ENCODE measurements around the gene DLX3. TPM values are rescaled to one million over a fixed set of nuclear protein-coding genes. Genes with fewer than 3 reads are reported as not detected.

Gene DLX3
- total and polyA plus RNA-seq, 4 donors: 0.17 to 1.3 (median 0.64) TPM

DNA sequence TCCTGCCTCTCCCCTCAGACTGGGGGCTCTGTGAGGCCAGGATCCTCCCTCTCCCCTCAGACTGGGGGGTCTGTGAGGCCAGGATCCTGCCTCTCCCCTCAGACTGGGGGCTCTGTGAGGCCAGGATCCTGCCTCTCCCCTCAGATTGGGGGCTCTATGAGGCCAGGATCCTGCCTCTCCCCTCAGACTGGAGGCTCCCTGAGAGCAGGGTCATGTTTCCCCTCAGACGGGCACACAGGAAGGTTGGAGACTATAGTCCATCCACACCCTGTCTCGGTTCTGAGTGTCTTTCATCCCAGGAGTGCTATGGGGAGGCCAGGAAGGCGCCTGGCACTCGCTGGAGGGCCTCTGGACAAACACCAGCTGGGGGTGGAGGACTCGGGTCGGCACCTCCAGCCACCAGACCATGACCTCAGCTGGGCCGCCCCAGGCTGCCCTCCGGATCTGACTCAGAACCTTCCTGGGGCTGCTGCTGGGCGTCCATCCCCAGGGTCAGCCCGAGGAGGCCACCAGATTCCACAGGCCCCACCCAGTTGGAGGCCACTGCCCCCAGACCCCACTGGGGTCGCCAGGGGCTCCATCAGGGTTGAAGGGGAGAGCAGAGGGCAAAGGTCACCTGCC, 48.0 kb downstream of the DLX3 start:
- H3K4me1 ChIP-seq (ENCODE audit: control insufficient read depth in 5 of 5, insufficient read depth in 5 of 5, low read length in 5 of 5): no peaks in the 10 kb centered on the region
- peaks cover 0 to 11% (median 8%) of the 10 kb centered on the region in 3 donors for H3K27me3 ChIP-seq (ENCODE audit: control insufficient read depth in 3 of 3, insufficient read depth in 3 of 3, low read length in 2 of 3)
- no peak for ATAC-seq (ENCODE audit: insufficient read depth, low FRiP score)
- no peak overlapping the region for H3K4me3 ChIP-seq
- no peak overlapping the region for H3K27ac ChIP-seq (ENCODE audit: low read depth in 1 of 2, low read length in 1 of 2)
- 82 to 91% methylated on average over 9 to 11 of the region's 11 CpGs for WGBS, 2 donors
- TF ChIP-seq CTCF (IDR thresholded peaks at IDR 0.05; ENCODE audit: control extremely low read depth, extremely low read depth): no peak
- peaks cover 0 to 2% (median 0%) of the 10 kb centered on the region in 4 donors for H3K9me3 ChIP-seq (ENCODE audit: control insufficient read depth in 4 of 4, insufficient read depth in 3 of 4, low read length in 3 of 4)
- no peak for DNase-seq
- H3K36me3 ChIP-seq (ENCODE audit: control insufficient read depth in 4 of 4, insufficient read depth in 4 of 4, low read length in 4 of 4): no peaks in the 10 kb centered on the region
- H3K9ac ChIP-seq (ENCODE audit: insufficient read depth in 1 of 2, low read length in 2 of 2): no peak overlapping the region

DNA sequence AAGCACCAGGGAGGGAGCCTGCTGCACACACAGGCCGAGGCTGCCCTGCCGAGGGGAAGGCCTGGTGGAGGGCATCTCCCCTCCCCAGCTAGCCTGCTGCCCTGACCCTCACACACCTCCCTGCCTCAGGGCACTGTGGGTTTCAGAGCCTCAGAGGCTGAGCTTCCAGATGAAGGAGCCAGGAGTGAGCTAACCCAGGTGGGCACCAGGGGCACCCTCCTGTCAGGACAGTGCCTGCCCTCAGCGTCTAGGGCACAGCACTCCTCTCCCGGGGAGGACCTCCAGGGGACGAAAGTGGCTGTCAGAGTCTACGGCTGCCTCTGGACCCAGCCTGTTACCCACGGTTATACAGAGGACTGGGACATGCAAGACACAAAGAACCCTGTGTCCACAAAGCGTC, 48.8 kb downstream of the DLX3 start:
- H3K9me3 ChIP-seq (ENCODE audit: control insufficient read depth in 4 of 4, insufficient read depth in 3 of 4, low read length in 3 of 4): peaks cover 0 to 2% (median 0%) of the 10 kb centered on the region in 4 donors
- no peaks in the 10 kb centered on the region for H3K36me3 ChIP-seq (ENCODE audit: control insufficient read depth in 4 of 4, insufficient read depth in 4 of 4, low read length in 4 of 4)
- no peak overlapping the region for H3K9ac ChIP-seq (ENCODE audit: insufficient read depth in 1 of 2, low read length in 2 of 2)
- no peak overlapping the region for H3K4me3 ChIP-seq
- no peaks in the 10 kb centered on the region for H3K4me1 ChIP-seq (ENCODE audit: control insufficient read depth in 5 of 5, insufficient read depth in 5 of 5, low read length in 5 of 5)
- 68 to 88% methylated on average over 8 of the region's 8 CpGs for WGBS, 2 donors
- DNase-seq (no peak), ATAC-seq (ENCODE audit: insufficient read depth, low FRiP score) (no peak)
- no peak overlapping the region for H3K27ac ChIP-seq (ENCODE audit: low read depth in 1 of 2, low read length in 1 of 2)
- no peak for TF ChIP-seq CTCF (IDR thresholded peaks at IDR 0.05; ENCODE audit: control extremely low read depth, extremely low read depth)
- H3K27me3 ChIP-seq (ENCODE audit: control insufficient read depth in 3 of 3, insufficient read depth in 3 of 3, low read length in 2 of 3): peaks cover 0 to 13% (median 8%) of the 10 kb centered on the region in 3 donors

- ATAC-seq (ENCODE audit: insufficient read depth, low FRiP score): no peak
- WGBS, 2 donors: 37 to 45% methylated on average over 26 of the region's 26 CpGs
- no peak for DNase-seq
- Histone ChIP-seq H3K9me3 (ENCODE audit: control insufficient read depth in 4 of 4, insufficient read depth in 3 of 4, low read length in 3 of 4) (peaks cover 0 to 2% (median 0%) of the 10 kb centered on the region in 4 donors), H3K4me1 (ENCODE audit: control insufficient read depth in 5 of 5, insufficient read depth in 5 of 5, low read length in 5 of 5) (no peaks in the 10 kb centered on the region), H3K27ac (ENCODE audit: low read depth in 1 of 2, low read length in 1 of 2) (no peak overlapping the region), H3K27me3 (ENCODE audit: control insufficient read depth in 3 of 3, insufficient read depth in 3 of 3, low read length in 2 of 3) (peaks cover 0 to 13% (median 8%) of the 10 kb centered on the region in 3 donors), H3K9ac (ENCODE audit: insufficient read depth in 1 of 2, low read length in 2 of 2) (no peak overlapping the region), H3K4me3 (no peak overlapping the region), H3K36me3 (ENCODE audit: control insufficient read depth in 4 of 4, insufficient read depth in 4 of 4, low read length in 4 of 4) (no peaks in the 10 kb centered on the region)
- TF ChIP-seq CTCF (IDR thresholded peaks at IDR 0.05; ENCODE audit: control extremely low read depth, extremely low read depth): no peak
Measured at GRCh38 chr17:49944273-49944870, 50.7 kb downstream of the DLX3 start.
